A549 (cell line): ENCODE results near the gene EIF4G2. TPM values are rescaled to one million over a fixed set of nuclear protein-coding genes. Genes with fewer than 3 reads are reported as not detected.

Experiments
- ATOH8 ChIP-seq: fragments of 250-450 bp; sonication (Bioruptor Pico); IDR thresholded peaks from 2 replicates; pipeline ENCODE4 v1.5.0; 2020; ENCODE audit warnings: low read depth, mild to moderate bottlenecking, moderate library complexity
- BCL3 ChIP-seq: fragments of >200 bp; sonication (Bioruptor Twin); formaldehyde crosslinking; IDR thresholded peaks from 3 replicates; pipeline ENCODE4 v1.6.1; 2016
- CHD4 ChIP-seq: fragments of 200-600 bp; sonication (generic); IDR thresholded peaks from 2 replicates; pipeline ENCODE4 v1.6.1; 2016; ENCODE audit warnings: antibody characterized with exemption, mild to moderate bottlenecking, borderline replicate concordance
- CTCF ChIP-seq: fragments of >200 bp; sonication (Bioruptor Twin); formaldehyde crosslinking; IDR thresholded peaks from 3 replicates; pipeline ENCODE4 v1.5.1; 2016
- E2F6 ChIP-seq: IDR thresholded peaks from 2 replicates; pipeline ENCODE4 v1.6.1; 2012; ENCODE audit warnings: low read depth, borderline replicate concordance
- EHMT2 ChIP-seq: fragments of 200-600 bp; sonication (generic); IDR thresholded peaks from 2 replicates; pipeline ENCODE4 v1.6.1; 2016; ENCODE audit warnings: antibody characterized with exemption, low read depth, mild to moderate bottlenecking, moderate library complexity
- ELK1 ChIP-seq: fragments of 150-350 bp; IDR thresholded peaks from 2 replicates; pipeline ENCODE4 v1.6.1; 2014; ENCODE audit warnings: low read depth, mild to moderate bottlenecking, low read length
- EP300 ChIP-seq, 2 experiments: fragments of >200 bp; sonication (Bioruptor Twin); formaldehyde crosslinking; IDR thresholded peaks; 2 replicates in 1 of 2; 3 replicates in 1 of 2; pipeline ENCODE4 v1.6.1; 2016 to 2017
- HES2 ChIP-seq: fragments of >200 bp; sonication (Bioruptor Twin); formaldehyde crosslinking; IDR thresholded peaks from 2 replicates; pipeline ENCODE4 v1.6.1; 2016
- HOXA7 ChIP-seq: fragments of 250-450 bp; sonication (Bioruptor Pico); IDR thresholded peaks from 2 replicates; pipeline ENCODE4 v1.5.0; 2020; ENCODE audit warnings: mild to moderate bottlenecking, moderate library complexity
- HOXB13 ChIP-seq: fragments of 250-450 bp; sonication (Bioruptor Pico); IDR thresholded peaks from 2 replicates; pipeline ENCODE4 v1.5.0; 2020; ENCODE audit warnings: low read depth, mild to moderate bottlenecking, moderate library complexity
- KDM5A ChIP-seq: fragments of 200-600 bp; sonication (generic); IDR thresholded peaks from 2 replicates; pipeline ENCODE4 v1.6.1; 2016; ENCODE audit warnings: antibody characterized with exemption, mild to moderate bottlenecking
- MAX ChIP-seq: IDR thresholded peaks from 2 replicates; pipeline ENCODE4 v1.6.1; 2012
- MAZ ChIP-seq: fragments of 150-350 bp; IDR thresholded peaks from 2 replicates; pipeline ENCODE4 v1.6.1; 2014; ENCODE audit warnings: antibody characterized with exemption, low read depth, low read length, borderline replicate concordance
- PHF8 ChIP-seq: fragments of 200-600 bp; sonication (generic); IDR thresholded peaks from 2 replicates; pipeline ENCODE4 v1.6.1; 2016; ENCODE audit warnings: low read depth, mild to moderate bottlenecking, antibody characterized with exemption, moderate library complexity, borderline replicate concordance
- POLR2A ChIP-seq: IDR thresholded peaks from 2 replicates; pipeline ENCODE4 v1.6.1; 2012; ENCODE audit warnings: mild to moderate bottlenecking, low read length
- POLR2AphosphoS2 ChIP-seq: conservative IDR thresholded peaks from 2 replicates; pipeline ENCODE4 v1.6.1; 2012; ENCODE audit warnings: low read length, improper control_type of control experiment, inconsistent platforms
- RNF2 ChIP-seq: fragments of 200-600 bp; sonication (generic); IDR thresholded peaks from 2 replicates; pipeline ENCODE4 v1.6.1; 2016; ENCODE audit warnings: low read depth, mild to moderate bottlenecking, antibody characterized with exemption, moderate library complexity, borderline replicate concordance
- TFCP2L1 ChIP-seq: fragments of 250-450 bp; sonication (Bioruptor Pico); IDR thresholded peaks from 2 replicates; pipeline ENCODE4 v1.5.0; 2021; ENCODE audit warnings: mild to moderate bottlenecking
- USF2 ChIP-seq: fragments of 450-650 bp; IDR thresholded peaks from 2 replicates; pipeline ENCODE4 v1.6.1; 2014; ENCODE audit warnings: antibody characterized with exemption
- ZNF302 ChIP-seq: fragments of 250-450 bp; sonication (Bioruptor Pico); IDR thresholded peaks from 2 replicates; pipeline ENCODE4 v1.9.0; 2021; ENCODE audit warnings: inconsistent platforms, mild to moderate bottlenecking, moderate library complexity
- polyA plus RNA-seq, 4 experiments: library from polyadenylated mRNA; depleted of rRNA in 3 of 4; stranded (reverse); fragments of >200 nt; fragmentation: RNase III in 1 of 4; extraction: RNeasy Plus Mini Kit Qiagen cat#74134 plus additional on column Dnase treatment in 1 of 4; gene quantifications; 2 replicates in 3 of 4; 3 replicates in 1 of 4; pipeline ENCODE4 v1.2.3, GENCODE V29; 2011 to 2017

The EIF4G2 gene
- polyA plus RNA-seq, 2 of the 4 experiments (the other 2 are of a cell fraction): 901 to 1,171 TPM

- TF ChIP-seq ELK1 (no peak), EP300 (IDR thresholded peaks at IDR 0.05) (peak in 1 of 2 experiments; percentile 17; a peak in 1 of 5 replicates), BCL3 (peak; percentile 99), EHMT2 (no peak), CTCF (no peak), ZNF302 (CRISPR knock-in tag) (no peak), E2F6 (no peak), MAX (peak; percentile 72), HOXA7 (CRISPR knock-in tag) (0 out of 2 replicates have a peak, but pooled peaks have one; percentile 57), MAZ (no peak), ATOH8 (CRISPR knock-in tag) (no peak), CHD4 (no peak), USF2 (no peak), KDM5A (no peak), RNF2 (no peak), PHF8 (peak; percentile 86), TFCP2L1 (CRISPR knock-in tag) (peak; percentile 40; the same call in 1 of the 2 replicates), HES2 (no peak), POLR2AphosphoS2 (0 out of 2 replicates have a peak, but pooled peaks have one; percentile 20), POLR2A (peak; percentile 98), HOXB13 (CRISPR knock-in tag) (no peak)
Measured at GRCh38 chr11:10808553-10809372, at the start of gene EIF4G2 (continued).
